ENCODE data around the gene TMBIM1.

GRCh38 chr2:218280260-218280870, 11.9 kb downstream of the TMBIM1 start:
- TF ChIP-seq CTCF (IDR thresholded peaks at IDR 0.05): no peak
- no peak for TF ChIP-seq REST (IDR thresholded peaks at IDR 0.05; ENCODE audit: low read depth, low read length)
- TF ChIP-seq POLR2AphosphoS5 (IDR thresholded peaks at IDR 0.05; ENCODE audit: low read depth, low read length): no peak
- TF ChIP-seq RFX5 (IDR thresholded peaks at IDR 0.05; ENCODE audit: low read length): no peak
- TF ChIP-seq EP300 (IDR thresholded peaks at IDR 0.05; ENCODE audit: borderline replicate concordance in 1 of 2, low read depth in 1 of 2, low read length in 1 of 2): no peak
- TF ChIP-seq NRF1 (IDR thresholded peaks at IDR 0.05; ENCODE audit: low read depth, low read length): no peak
- TF ChIP-seq YY1 (IDR thresholded peaks at IDR 0.05; ENCODE audit: low read depth): no peak
- no peak for TF ChIP-seq SIN3A (IDR thresholded peaks at IDR 0.05; ENCODE audit: borderline replicate concordance, low read depth, low read length)
- TF ChIP-seq MXI1 (IDR thresholded peaks at IDR 0.05; ENCODE audit: low read depth, low read length): no peak
- no peak for TF ChIP-seq MAX (IDR thresholded peaks at IDR 0.05; ENCODE audit: low read depth)
- TF ChIP-seq EZH2phosphoT487 (IDR thresholded peaks at IDR 0.05; ENCODE audit: borderline replicate concordance, low read depth): no peak
- TF ChIP-seq RAD21 (IDR thresholded peaks at IDR 0.05; ENCODE audit: low read length): no peak
- TF ChIP-seq TCF12 (IDR thresholded peaks at IDR 0.05): no peak
